ENCODE results near the gene TMEM273.

Gene TMEM273

GRCh38 chr10:49176310-49177268, 11.6 kb downstream of the TMEM273 start:
- no peak for DNase-seq (ENCODE audit: low read depth in 2 of 2)

- DNase-seq (ENCODE audit: low read depth in 2 of 2): no peak
Measured at GRCh38 chr10:49175587-49176309, 12.4 kb downstream of the TMEM273 start.

GRCh38 chr10:49174926-49175500, 13.2 kb downstream of the TMEM273 start:
- no peak for DNase-seq (ENCODE audit: low read depth in 2 of 2)

GRCh38 chr10:49174261-49174925, 13.8 kb downstream of the TMEM273 start:
- DNase-seq (ENCODE audit: low read depth in 2 of 2): no peak

GRCh38 chr10:49173853-49174252, 14.3 kb downstream of the TMEM273 start:
- DNase-seq (ENCODE audit: low read depth in 2 of 2): no peak

- no peak for DNase-seq (ENCODE audit: low read depth in 2 of 2)
Measured at GRCh38 chr10:49173201-49173772, 14.9 kb downstream of the TMEM273 start.

GRCh38 chr10:49172777-49173132, 15.4 kb downstream of the TMEM273 start:
- DNase-seq (ENCODE audit: low read depth in 2 of 2): no peak

- no peak for DNase-seq (ENCODE audit: low read depth in 2 of 2)
Measured at GRCh38 chr10:49172061-49172776, 16.0 kb downstream of the TMEM273 start.

GRCh38 chr10:49171326-49172060, 16.7 kb downstream of the TMEM273 start:
- no peak for DNase-seq (ENCODE audit: low read depth in 2 of 2)

- DNase-seq (ENCODE audit: low read depth in 2 of 2): no peak
Measured at GRCh38 chr10:49170632-49171325, 17.4 kb downstream of the TMEM273 start.

- DNase-seq (ENCODE audit: low read depth in 2 of 2): no peak
Measured at GRCh38 chr10:49169776-49170175, 18.4 kb downstream of the TMEM273 start.

- no peak for DNase-seq (ENCODE audit: low read depth in 2 of 2)
Measured at GRCh38 chr10:49168831-49169500, 19.2 kb downstream of the TMEM273 start.

GRCh38 chr10:49168171-49168540, 20.0 kb downstream of the TMEM273 start:
- no peak for DNase-seq (ENCODE audit: low read depth in 2 of 2)

- no peak for DNase-seq (ENCODE audit: low read depth in 2 of 2)
Measured at GRCh38 chr10:49167425-49168170, 20.6 kb downstream of the TMEM273 start.

- DNase-seq (ENCODE audit: low read depth in 2 of 2): no peak
Measured at GRCh38 chr10:49166484-49167400, 21.4 kb downstream of the TMEM273 start.

- DNase-seq (ENCODE audit: low read depth in 2 of 2): no peak
Measured at GRCh38 chr10:49165821-49166483, 22.2 kb downstream of the TMEM273 start.

GRCh38 chr10:49165259-49165658, 22.9 kb downstream of the TMEM273 start:
- DNase-seq (ENCODE audit: low read depth in 2 of 2): no peak
